GM12891 (cell line): ENCODE data around the gene GALM.
"Not testable (repeated sequence)": the region's sequence is repeated elsewhere in the genome, so short reads cannot be mapped to it uniquely, and the experiment has no call there.

Experiments used
- POLR2A ChIP-seq: IDR thresholded peaks from 2 replicates; pipeline ENCODE4 v1.6.1; 2011; ENCODE audit warnings: low read depth, low read length, control low read depth
- POLR2AphosphoS5 ChIP-seq: IDR thresholded peaks from 2 replicates; pipeline ENCODE4 v1.6.1; 2011; ENCODE audit warnings: low read depth, low read length, control low read depth
- POU2F2 ChIP-seq: IDR thresholded peaks from 2 replicates; pipeline ENCODE4 v1.6.1; 2011; ENCODE audit warnings: low read depth, mild to moderate bottlenecking, control low read depth, low read length, moderate library complexity
- TAF1 ChIP-seq: IDR thresholded peaks from 2 replicates; pipeline ENCODE4 v1.6.1; 2011; ENCODE audit warnings: low read depth, low read length, control low read depth

- not testable (repeated sequence) for TF ChIP-seq POLR2AphosphoS5, POLR2A, TAF1, POU2F2
These were observed 49.0 kb downstream of the GALM start for GRCh38 chr2:38714941-38715340.
